ENCODE results near the gene FRAT2.

FRAT2 gene

DNA sequence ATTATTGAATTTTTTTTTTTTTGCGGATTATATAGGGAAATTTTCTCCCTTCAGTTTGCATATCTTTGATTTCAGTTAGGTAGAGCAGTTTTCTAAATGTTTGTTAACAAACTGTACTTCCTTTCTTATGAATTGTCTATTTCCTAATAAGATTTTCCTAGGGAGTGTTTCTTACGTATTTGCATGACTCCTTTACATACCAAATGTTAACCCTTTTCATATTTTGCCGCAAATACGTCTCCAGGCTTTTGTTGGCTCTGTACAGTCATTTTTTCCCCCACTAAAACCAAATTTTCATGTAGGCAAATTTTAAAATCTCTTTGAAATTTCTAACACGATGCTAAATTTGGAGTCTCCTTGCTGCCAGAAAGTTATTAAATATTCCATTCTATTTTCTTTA, 1.9 kb upstream of the FRAT2 start:
- Histone ChIP-seq H3K36me3 (ENCODE audit: control insufficient read depth, low read length) (peaks cover 3% of the 10 kb centered on the region; the same call in 1 of the 2 replicates), H3K9me3 (ENCODE audit: control insufficient read depth, insufficient read depth, low read length) (no peaks in the 10 kb centered on the region), H3K27ac (ENCODE audit: low read depth, low read length) (no peak overlapping the region), H3K79me2 (ENCODE audit: control insufficient read depth, low read length) (peaks cover 24% of the 10 kb centered on the region), H4K20me1 (ENCODE audit: control insufficient read depth, insufficient read depth, low read depth, low read length) (no peaks in the 10 kb centered on the region), H3K27me3 (ENCODE audit: control insufficient read depth, low read length) (peaks cover 23% of the 10 kb centered on the region), H3F3A (ENCODE audit: control insufficient read depth, insufficient read depth) (peaks cover 4% of the 10 kb centered on the region; the same call in 1 of the 2 replicates), H3K4me2 (ENCODE audit: low read length) (peak overlapping the region; percentile 40), H3K4me3 (ENCODE audit: low read length) (no peak overlapping the region), H3K4me1 (ENCODE audit: control insufficient read depth, low read length) (peaks cover 39% of the 10 kb centered on the region), H3K9me2 (replicated peaks; ENCODE audit: control insufficient read depth, low read length) (no peaks in the 10 kb centered on the region)
- no peak for TF ChIP-seq EZH2phosphoT487 (IDR thresholded peaks at IDR 0.05; ENCODE audit: borderline replicate concordance, low read length)
- TF ChIP-seq, protein P1, sequence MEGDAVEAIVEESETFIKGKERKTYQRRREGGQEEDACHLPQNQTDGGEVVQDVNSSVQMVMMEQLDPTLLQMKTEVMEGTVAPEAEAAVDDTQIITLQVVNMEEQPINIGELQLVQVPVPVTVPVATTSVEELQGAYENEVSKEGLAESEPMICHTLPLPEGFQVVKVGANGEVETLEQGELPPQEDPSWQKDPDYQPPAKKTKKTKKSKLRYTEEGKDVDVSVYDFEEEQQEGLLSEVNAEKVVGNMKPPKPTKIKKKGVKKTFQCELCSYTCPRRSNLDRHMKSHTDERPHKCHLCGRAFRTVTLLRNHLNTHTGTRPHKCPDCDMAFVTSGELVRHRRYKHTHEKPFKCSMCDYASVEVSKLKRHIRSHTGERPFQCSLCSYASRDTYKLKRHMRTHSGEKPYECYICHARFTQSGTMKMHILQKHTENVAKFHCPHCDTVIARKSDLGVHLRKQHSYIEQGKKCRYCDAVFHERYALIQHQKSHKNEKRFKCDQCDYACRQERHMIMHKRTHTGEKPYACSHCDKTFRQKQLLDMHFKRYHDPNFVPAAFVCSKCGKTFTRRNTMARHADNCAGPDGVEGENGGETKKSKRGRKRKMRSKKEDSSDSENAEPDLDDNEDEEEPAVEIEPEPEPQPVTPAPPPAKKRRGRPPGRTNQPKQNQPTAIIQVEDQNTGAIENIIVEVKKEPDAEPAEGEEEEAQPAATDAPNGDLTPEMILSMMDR (IDR thresholded peaks at IDR 0.05; ENCODE audit: low read depth, low read length, poor library complexity, severe bottlenecking), result no peak

DNA sequence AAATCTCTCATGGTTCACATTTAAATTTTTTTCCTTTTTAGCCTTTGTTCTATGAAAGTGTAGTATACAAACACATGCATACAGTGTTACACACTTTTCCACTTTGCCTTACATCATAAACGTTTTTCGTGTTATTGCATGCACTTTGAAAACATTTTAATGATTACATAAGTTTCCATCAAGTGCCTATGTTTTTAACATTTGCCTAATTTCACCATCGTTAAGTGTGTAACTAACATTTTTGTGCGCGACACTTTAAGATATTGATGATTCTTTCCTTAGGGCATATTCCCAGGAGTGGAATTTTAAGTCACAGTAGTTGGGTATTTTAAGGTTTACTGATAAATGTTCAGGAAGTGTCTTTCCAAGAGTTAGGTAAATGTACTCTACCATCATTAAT, 1.5 kb upstream of the FRAT2 start:
- peaks cover 4% of the 10 kb centered on the region; the same call in 1 of the 2 replicates for H3F3A ChIP-seq (ENCODE audit: control insufficient read depth, insufficient read depth)
- H3K27ac ChIP-seq (ENCODE audit: low read depth, low read length), result no peak overlapping the region
- H4K20me1 ChIP-seq (ENCODE audit: control insufficient read depth, insufficient read depth, low read depth, low read length), result no peaks in the 10 kb centered on the region
- H3K79me2 ChIP-seq (ENCODE audit: control insufficient read depth, low read length), result peaks cover 29% of the 10 kb centered on the region
- peaks cover 39% of the 10 kb centered on the region for H3K4me1 ChIP-seq (ENCODE audit: control insufficient read depth, low read length)
- peaks cover 23% of the 10 kb centered on the region for H3K27me3 ChIP-seq (ENCODE audit: control insufficient read depth, low read length)
- H3K4me3 ChIP-seq (ENCODE audit: low read length), result no peak overlapping the region
- no peaks in the 10 kb centered on the region for H3K9me2 ChIP-seq (replicated peaks; ENCODE audit: control insufficient read depth, low read length)
- H3K36me3 ChIP-seq (ENCODE audit: control insufficient read depth, low read length), result peaks cover 7% of the 10 kb centered on the region
- TF ChIP-seq, protein P1 (IDR thresholded peaks at IDR 0.05; ENCODE audit: low read depth, low read length, poor library complexity, severe bottlenecking), result no peak
- no peak for TF ChIP-seq EZH2phosphoT487 (IDR thresholded peaks at IDR 0.05; ENCODE audit: borderline replicate concordance, low read length)
- H3K9me3 ChIP-seq (ENCODE audit: control insufficient read depth, insufficient read depth, low read length), result no peaks in the 10 kb centered on the region
- peak overlapping the region; percentile 40 for H3K4me2 ChIP-seq (ENCODE audit: low read length)

DNA sequence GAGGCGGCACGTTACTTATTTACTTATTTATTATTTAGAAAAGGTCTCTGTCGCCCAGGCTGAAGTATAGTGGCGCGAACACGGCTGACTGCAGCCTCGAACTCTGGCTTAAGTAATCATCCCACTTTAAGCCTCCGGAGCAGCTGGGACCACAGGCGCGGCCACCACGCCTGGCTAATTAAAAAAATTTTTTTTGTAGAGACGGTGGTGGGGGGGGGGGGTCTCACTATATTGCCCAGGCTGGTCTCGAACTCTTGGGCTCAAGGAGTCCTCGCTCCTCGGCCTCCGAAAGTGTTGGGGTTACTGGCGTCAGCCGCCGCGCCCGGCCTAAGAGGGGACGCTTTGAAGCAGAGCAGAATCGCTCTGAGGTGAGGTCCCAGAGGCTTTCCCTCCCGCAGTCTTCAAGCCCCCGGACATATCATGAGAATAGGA, 675 bp upstream of the FRAT2 start:
- peaks cover 39% of the 10 kb centered on the region for H3K4me1 ChIP-seq (ENCODE audit: control insufficient read depth, low read length)
- no peak overlapping the region for H3K27ac ChIP-seq (ENCODE audit: low read depth, low read length)
- peak overlapping the region; percentile 87 for H3K4me3 ChIP-seq (ENCODE audit: low read length)

More for the DNA sequence above, 675 bp upstream of the FRAT2 start:
- Histone ChIP-seq H3K9me2 (replicated peaks; ENCODE audit: control insufficient read depth, low read length) (no peaks in the 10 kb centered on the region), H3K36me3 (ENCODE audit: control insufficient read depth, low read length) (peaks cover 7% of the 10 kb centered on the region), H3K79me2 (ENCODE audit: control insufficient read depth, low read length) (peaks cover 31% of the 10 kb centered on the region), H3F3A (ENCODE audit: control insufficient read depth, insufficient read depth) (peaks cover 4% of the 10 kb centered on the region; the same call in 1 of the 2 replicates), H3K27me3 (ENCODE audit: control insufficient read depth, low read length) (peaks cover 23% of the 10 kb centered on the region), H3K9me3 (ENCODE audit: control insufficient read depth, insufficient read depth, low read length) (no peaks in the 10 kb centered on the region), H3K4me2 (ENCODE audit: low read length) (peak overlapping the region; percentile 78), H4K20me1 (ENCODE audit: control insufficient read depth, insufficient read depth, low read depth, low read length) (no peaks in the 10 kb centered on the region)
- TF ChIP-seq, protein P1 (IDR thresholded peaks at IDR 0.05; ENCODE audit: low read depth, low read length, poor library complexity, severe bottlenecking), result no peak
- TF ChIP-seq EZH2phosphoT487 (IDR thresholded peaks at IDR 0.05; ENCODE audit: borderline replicate concordance, low read length), result no peak
